GM23248 (cell line): ENCODE measurements around the gene BCLAF1.

ENCODE experiments used
- EZH2 ChIP-seq: fragments of 200-600 bp; sonication (generic); IDR thresholded peaks from 2 replicates; pipeline ENCODE4 v1.6.1; 2018; ENCODE audit warnings: antibody characterized with exemption, mild to moderate bottlenecking; ENCODE audit not compliant: insufficient read depth, poor library complexity, severe bottlenecking
- EZH2phosphoT487 ChIP-seq: fragments of 200-600 bp; sonication (generic); IDR thresholded peaks from 2 replicates; pipeline ENCODE4 v1.6.1; 2018; ENCODE audit warnings: antibody characterized with exemption, moderate library complexity, mild to moderate bottlenecking, low read depth; ENCODE audit not compliant: insufficient read depth

DNA sequence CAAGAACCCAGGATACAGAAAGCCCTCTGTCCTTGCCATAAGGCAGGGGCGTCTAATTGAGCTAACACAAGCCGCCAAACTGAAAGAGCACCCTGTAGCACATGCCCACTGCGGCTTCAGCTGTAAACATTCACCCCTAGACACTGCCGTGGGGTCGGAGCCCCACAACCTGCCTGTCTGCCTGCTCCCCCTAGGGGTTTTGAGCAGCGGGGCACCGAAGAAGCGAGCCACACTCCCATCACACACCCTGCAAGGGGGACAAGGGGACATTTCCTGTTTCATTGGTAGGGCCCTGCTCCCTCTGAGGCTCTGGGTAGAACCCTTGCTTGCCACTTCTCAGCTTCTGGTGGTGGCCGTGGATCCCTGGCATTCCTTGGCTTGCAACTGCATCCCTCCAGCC is 45.2 kb upstream of the BCLAF1 start:
- TF ChIP-seq EZH2 (no peak), EZH2phosphoT487 (no peak)
